ENCODE results near the gene SPATA2.

GRCh38 chr20:49951151-49951550 is 35.8 kb upstream of the SPATA2 start:
- TF ChIP-seq CTCF (IDR thresholded peaks at IDR 0.05) (no peak), POLR2A (IDR thresholded peaks at IDR 0.05) (no peak)

Data from esophagus squamous epithelium (tissue), 4 donors.